ENCODE results near the gene HAUS6.

GRCh38 chr9:19026375-19026774, 76.3 kb downstream of the HAUS6 start:
- TF ChIP-seq CTCF (IDR thresholded peaks at IDR 0.05) (no peak), EZH2 (IDR thresholded peaks at IDR 0.05; ENCODE audit: borderline replicate concordance, insufficient read depth, low read depth, low read length, poor library complexity, severe bottlenecking) (no peak)

All from B cell (primary cell).